ENCODE measurements around the gene VAX1.
"Not testable (repeated sequence)": the region's sequence is repeated elsewhere in the genome, so short reads cannot be mapped to it uniquely, and the experiment has no call there.

VAX1 gene

DNA sequence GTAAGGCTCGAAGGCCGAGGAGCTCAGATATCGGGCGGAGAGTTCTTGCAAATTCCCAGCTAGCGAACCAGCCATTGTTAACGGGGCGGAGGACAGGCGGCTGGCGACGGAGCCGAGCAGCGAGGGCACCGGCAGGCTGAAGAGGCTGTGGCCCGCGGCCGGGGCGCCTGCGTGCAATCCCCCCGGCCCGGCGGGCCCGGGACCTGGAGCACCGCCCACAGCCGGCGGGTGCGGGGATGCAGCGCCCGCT lies 4.1 kb downstream of the VAX1 start:
- TF ChIP-seq, protein P1, sequence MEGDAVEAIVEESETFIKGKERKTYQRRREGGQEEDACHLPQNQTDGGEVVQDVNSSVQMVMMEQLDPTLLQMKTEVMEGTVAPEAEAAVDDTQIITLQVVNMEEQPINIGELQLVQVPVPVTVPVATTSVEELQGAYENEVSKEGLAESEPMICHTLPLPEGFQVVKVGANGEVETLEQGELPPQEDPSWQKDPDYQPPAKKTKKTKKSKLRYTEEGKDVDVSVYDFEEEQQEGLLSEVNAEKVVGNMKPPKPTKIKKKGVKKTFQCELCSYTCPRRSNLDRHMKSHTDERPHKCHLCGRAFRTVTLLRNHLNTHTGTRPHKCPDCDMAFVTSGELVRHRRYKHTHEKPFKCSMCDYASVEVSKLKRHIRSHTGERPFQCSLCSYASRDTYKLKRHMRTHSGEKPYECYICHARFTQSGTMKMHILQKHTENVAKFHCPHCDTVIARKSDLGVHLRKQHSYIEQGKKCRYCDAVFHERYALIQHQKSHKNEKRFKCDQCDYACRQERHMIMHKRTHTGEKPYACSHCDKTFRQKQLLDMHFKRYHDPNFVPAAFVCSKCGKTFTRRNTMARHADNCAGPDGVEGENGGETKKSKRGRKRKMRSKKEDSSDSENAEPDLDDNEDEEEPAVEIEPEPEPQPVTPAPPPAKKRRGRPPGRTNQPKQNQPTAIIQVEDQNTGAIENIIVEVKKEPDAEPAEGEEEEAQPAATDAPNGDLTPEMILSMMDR (IDR thresholded peaks at IDR 0.05): no peak
- no peak for DNase-seq (ENCODE audit: low spot score)
- Histone ChIP-seq H3K27ac (no peak overlapping the region), H3K4me3 (peak overlapping the region; percentile 58)

- DNase-seq (ENCODE audit: low spot score): no peak
- no peak overlapping the region for H3K27ac ChIP-seq
- TF ChIP-seq, protein P1 (IDR thresholded peaks at IDR 0.05): no peak
- H3K4me3 ChIP-seq: peak overlapping the region; percentile 58
Measured at GRCh38 chr10:117133273-117134055, 4.6 kb downstream of the VAX1 start.

DNA sequence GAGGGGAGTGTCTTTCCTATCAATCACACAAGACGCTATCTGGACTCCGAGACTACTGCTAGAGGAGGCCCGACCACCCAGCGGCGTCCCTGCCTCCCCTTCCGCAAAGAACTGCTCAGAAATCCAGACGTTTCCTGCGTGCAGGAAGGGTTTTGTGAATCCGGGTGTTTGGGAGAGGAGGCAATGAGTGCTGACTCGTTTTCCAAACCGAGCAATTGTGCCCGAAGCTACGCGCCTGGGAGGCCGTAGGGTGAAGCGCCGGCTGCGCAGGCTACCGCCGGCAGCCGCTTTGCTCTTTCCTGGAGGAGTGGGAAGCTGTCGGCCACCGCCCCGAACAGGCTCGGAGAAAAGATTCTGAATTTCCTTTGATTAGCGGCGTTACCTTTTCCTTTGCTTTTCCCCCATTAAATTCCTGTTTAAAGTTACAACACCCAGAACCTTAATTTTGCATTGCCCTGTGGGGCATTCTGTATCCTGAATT lies 5.3 kb downstream of the VAX1 start:
- TF ChIP-seq, protein P1 (IDR thresholded peaks at IDR 0.05): no peak
- peak overlapping the region; percentile 7 for H3K4me3 ChIP-seq
- no peak overlapping the region for H3K27ac ChIP-seq
- no peak for DNase-seq (ENCODE audit: low spot score)

GRCh38 chr10:117131376-117132327 lies 6.4 kb downstream of the VAX1 start:
- TF ChIP-seq, protein P1 (IDR thresholded peaks at IDR 0.05): no peak
- no peak for DNase-seq (ENCODE audit: low spot score)
- Histone ChIP-seq H3K27ac (no peak overlapping the region), H3K4me3 (peak overlapping the region; percentile 43)

GRCh38 chr10:117130862-117131375 lies 7.2 kb downstream of the VAX1 start:
- Histone ChIP-seq H3K27ac (no peak overlapping the region), H3K4me3 (peak overlapping the region; percentile 43)
- TF ChIP-seq, protein P1 (IDR thresholded peaks at IDR 0.05): no peak
- DNase-seq (ENCODE audit: low spot score): no peak

DNA sequence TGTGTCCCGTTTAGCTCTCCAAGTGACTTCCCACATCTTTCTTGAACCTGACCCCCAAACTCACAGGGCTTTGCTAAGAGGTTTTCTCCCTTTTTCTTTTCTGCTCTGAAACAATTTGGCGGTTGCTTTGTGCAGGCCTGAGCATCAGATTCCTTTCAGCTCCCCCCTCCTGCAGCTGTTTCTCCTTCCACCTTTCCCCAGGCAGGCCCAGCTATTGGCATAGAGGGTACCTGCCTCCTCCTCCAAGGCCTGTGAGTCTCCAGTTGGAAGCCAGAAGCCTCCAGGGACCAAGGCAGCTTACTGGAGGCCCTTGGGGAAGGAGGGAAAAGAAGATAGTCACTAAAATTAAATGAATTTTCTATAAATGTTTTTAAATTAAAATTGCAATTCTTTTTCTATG lies 7.7 kb downstream of the VAX1 start:
- no peak for DNase-seq (ENCODE audit: low spot score)
- Histone ChIP-seq H3K4me3 (no peak overlapping the region), H3K27ac (no peak overlapping the region)
- TF ChIP-seq, protein P1 (IDR thresholded peaks at IDR 0.05): no peak

DNA sequence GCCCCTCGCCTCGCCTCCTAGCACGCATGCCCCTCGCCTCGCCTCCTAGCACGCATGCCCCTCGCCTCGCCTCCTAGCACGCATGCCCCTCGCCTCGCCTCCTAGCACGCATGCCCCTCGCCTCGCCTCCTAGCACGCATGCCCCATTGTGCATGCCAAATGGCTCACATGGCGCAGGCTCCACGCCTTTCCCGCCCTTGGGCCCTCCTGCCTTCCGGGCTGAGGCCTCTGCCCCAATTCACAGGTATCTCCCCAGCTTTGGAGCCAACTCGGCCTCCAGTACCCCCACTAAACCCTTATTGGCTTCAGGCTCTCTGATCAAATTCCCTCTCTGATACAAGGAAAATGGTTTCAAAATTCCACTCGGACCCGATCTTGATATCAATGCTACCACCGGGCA lies 11.4 kb downstream of the VAX1 start:
- H3K27ac ChIP-seq; DNase-seq (ENCODE audit: low spot score); H3K4me3 ChIP-seq: not testable (repeated sequence)
